Esophagus muscularis mucosa (tissue), 4 donors: ENCODE measurements around the gene LCOR. TPM values are rescaled to one million over a fixed set of nuclear protein-coding genes. Genes with fewer than 3 reads are reported as not detected.

ENCODE experiments used
- DNase-seq: peaks from one replicate; pipeline ENCODE4 v3.0.0-alpha.2; 2017; ENCODE audit errors: extremely low spot score
- H3K27ac ChIP-seq, 4 donors: fragments of 200-600 bp; sonication (generic); replicated peaks in 1 of 4; 1 replicate in 3 of 4; 2 replicates in 1 of 4; pipeline ENCODE4 v1.5.1; 2016 to 2019; ENCODE audit warnings: mild to moderate bottlenecking in 1 of 4
- H3K27me3 ChIP-seq, 4 donors: fragments of 200-600 bp; sonication (generic); one replicate each; pipeline versions ENCODE4 v1.5.1 to v1.6.0; 2016 to 2019
- H3K36me3 ChIP-seq, 4 donors: fragments of 200-600 bp; sonication (generic); one replicate each; pipeline ENCODE4 v1.5.1; 2016 to 2019
- H3K4me1 ChIP-seq, 4 donors: fragments of 200-600 bp; sonication (generic); one replicate each; pipeline ENCODE4 v1.5.1; 2016 to 2019
- H3K4me3 ChIP-seq, 4 donors: fragments of 200-600 bp; sonication (generic); 1 replicate in 2 of 4; 2 replicates in 2 of 4; pipeline ENCODE4 v1.5.1; 2016 to 2019; ENCODE audit warnings: mild to moderate bottlenecking in 4 of 4, moderate library complexity in 1 of 4
- H3K9me3 ChIP-seq, 4 donors: fragments of 200-600 bp; sonication (generic); 1 replicate in 3 of 4; 2 replicates in 1 of 4; pipeline ENCODE4 v1.5.1; 2016 to 2019
- CTCF ChIP-seq, 3 experiments: fragments of 200-600 bp in 2 of 3; fragments of 450-650 bp in 1 of 3; sonication (generic) in 2 of 3; IDR thresholded peaks; one replicate each; pipeline ENCODE4 v1.5.1; 2017 to 2019; ENCODE audit warnings: antibody characterized with exemption in 3 of 3, mild to moderate bottlenecking in 2 of 3, moderate library complexity in 1 of 3
- EP300 ChIP-seq: sonication (generic); formaldehyde crosslinking; IDR thresholded peaks from one replicate; pipeline ENCODE4 v1.6.1; 2017; ENCODE audit warnings: antibody characterized with exemption
- POLR2A ChIP-seq: fragments of 450-650 bp; IDR thresholded peaks from one replicate; pipeline ENCODE4 v1.6.1; 2017; ENCODE audit warnings: antibody characterized with exemption, moderate library complexity, mild to moderate bottlenecking, low read depth
- POLR2AphosphoS5 ChIP-seq, 2 donors: sonication (generic); formaldehyde crosslinking; IDR thresholded peaks; one replicate each; pipeline ENCODE4 v1.6.1; 2017; ENCODE audit warnings: antibody characterized with exemption in 2 of 2
- WGBS: methylation state at CpG from one replicate; pipeline ENCODE4 v1.1.5; 2018; 5-methylcytosine and 5-hydroxymethylcytosine counted together
- intact Hi-C: fragments of 100-400 bp; cut with DNase I; formaldehyde crosslinking; loops from one replicate; pipeline ENCODE4 v1.15.1; 2023
- total RNA-seq, 4 donors: library from RNA; depleted of rRNA; stranded (reverse); fragments of >200 nt; gene quantifications; one replicate each; pipeline versions ENCODE4 v1.1.0 to v1.2.1, GENCODE V29; 2016

LCOR gene
- total RNA-seq, 4 donors from 2014 or later, result 23.1 to 43.2 (median 29.4) TPM

GRCh38 chr10:96987141-96987841, 155.2 kb downstream of the LCOR start:
- H3K4me3 ChIP-seq, result no peak overlapping the region

GRCh38 chr10:96987842-96988175, 155.7 kb downstream of the LCOR start:
- Histone ChIP-seq H3K4me3 (no peak overlapping the region), H3K27ac (peak overlapping the region in 1 of 4 donors; percentile 50), H3K4me1 (peaks cover 0 to 41% (median 40%) of the 10 kb centered on the region in 4 donors), H3K27me3 (no peaks in the 10 kb centered on the region), H3K36me3 (peaks cover 0 to 4% (median 0%) of the 10 kb centered on the region in 4 donors), H3K9me3 (no peaks in the 10 kb centered on the region)
- 72% methylated on average over 3 of the region's 3 CpGs for WGBS
- intact Hi-C loops, result no loop called here
- TF ChIP-seq CTCF (IDR thresholded peaks at IDR 0.05), result no peak
- no peak for TF ChIP-seq POLR2AphosphoS5 (IDR thresholded peaks at IDR 0.05)
- TF ChIP-seq EP300, result no peak
- TF ChIP-seq POLR2A, result no peak
- DNase-seq, result no peak

More at GRCh38 chr10:96987141-96987841, 155.2 kb downstream of the LCOR start:
- WGBS, result 81% methylated on average over 2 of the region's 2 CpGs
- H3K9me3 ChIP-seq, result no peaks in the 10 kb centered on the region
- H3K36me3 ChIP-seq, result peaks cover 0 to 9% (median 1%) of the 10 kb centered on the region in 4 donors
- TF ChIP-seq EP300, result no peak
- no peak for TF ChIP-seq CTCF (IDR thresholded peaks at IDR 0.05)
- TF ChIP-seq POLR2AphosphoS5 (IDR thresholded peaks at IDR 0.05), result no peak
- TF ChIP-seq POLR2A, result no peak
- intact Hi-C loops, result no loop called here
- peaks cover 0 to 41% (median 40%) of the 10 kb centered on the region in 4 donors for H3K4me1 ChIP-seq
- no peaks in the 10 kb centered on the region for H3K27me3 ChIP-seq
- DNase-seq, result no peak
- no peak overlapping the region for H3K27ac ChIP-seq

- Histone ChIP-seq H3K4me3 (no peak overlapping the region), H3K4me1 (peaks cover 0 to 41% (median 40%) of the 10 kb centered on the region in 4 donors), H3K27me3 (no peaks in the 10 kb centered on the region), H3K36me3 (no peaks in the 10 kb centered on the region), H3K27ac (peak overlapping the region; percentile 45 to 61 (median 52)), H3K9me3 (no peaks in the 10 kb centered on the region)
- TF ChIP-seq CTCF (IDR thresholded peaks at IDR 0.05) (no peak), EP300 (no peak), POLR2A (no peak), POLR2AphosphoS5 (IDR thresholded peaks at IDR 0.05) (no peak)
- DNase-seq, result no peak
- intact Hi-C loops, result no loop called here
- WGBS, result 61% methylated on average over 4 of the region's 4 CpGs
These were observed 156.3 kb downstream of the LCOR start for GRCh38 chr10:96988426-96988825.

- no peaks in the 10 kb centered on the region for H3K36me3 ChIP-seq
- TF ChIP-seq POLR2AphosphoS5 (IDR thresholded peaks at IDR 0.05), result no peak
- no peak for DNase-seq
- 31% methylated on average over 7 of the region's 7 CpGs for WGBS
- peak overlapping the region; percentile 19 to 62 (median 49) for H3K27ac ChIP-seq
- no peaks in the 10 kb centered on the region for H3K9me3 ChIP-seq
- intact Hi-C loops, result no loop called here
- H3K4me3 ChIP-seq, result no peak overlapping the region
- H3K4me1 ChIP-seq, result peaks cover 3 to 41% (median 40%) of the 10 kb centered on the region in 4 donors
- H3K27me3 ChIP-seq, result no peaks in the 10 kb centered on the region
These were observed 159.3 kb downstream of the LCOR start for GRCh38 chr10:96991313-96991841.

GRCh38 chr10:96992721-96993120, 160.6 kb downstream of the LCOR start:
- Histone ChIP-seq H3K36me3 (no peaks in the 10 kb centered on the region), H3K9me3 (no peaks in the 10 kb centered on the region), H3K27me3 (no peaks in the 10 kb centered on the region), H3K4me1 (peaks cover 3 to 41% (median 40%) of the 10 kb centered on the region in 4 donors), H3K4me3 (no peak overlapping the region), H3K27ac (no peak overlapping the region)
- WGBS, result 93% methylated on average over 1 of the region's 1 CpG
- intact Hi-C loops, result no loop called here
- no peak for DNase-seq
- TF ChIP-seq POLR2AphosphoS5 (IDR thresholded peaks at IDR 0.05) (no peak), POLR2A (no peak), CTCF (IDR thresholded peaks at IDR 0.05) (no peak), EP300 (no peak)
